Bronchial epithelial cell (primary cell): ENCODE results near the gene GPR15. TPM values are rescaled to one million over a fixed set of nuclear protein-coding genes. Genes with fewer than 3 reads are reported as not detected.

Source experiments
- DNase-seq: peaks from one replicate; pipeline ENCODE4 v3.0.0-alpha.2; 2010; ENCODE audit warnings: low read depth
- FAIRE-seq: peaks from 2 replicates; lab custom pipeline; 2011; peaks lifted over from hg19 to GRCh38; lab: Jason Lieb, UNC
- H3K27me3 ChIP-seq: 2 replicates; pipeline ENCODE4 v1.5.1; 2011; ENCODE audit warnings: low read length; ENCODE audit not compliant: control insufficient read depth, insufficient read depth
- H3K36me3 ChIP-seq: 2 replicates; pipeline ENCODE4 v1.5.1; 2011; ENCODE audit warnings: low read length; ENCODE audit not compliant: control insufficient read depth, insufficient read depth
- H3K4me3 ChIP-seq: 2 replicates; pipeline ENCODE4 v1.5.1; 2011; ENCODE audit warnings: mild to moderate bottlenecking, low read depth, low read length, control low read depth
- total RNA-seq: library from RNA; depleted of rRNA; stranded (reverse); fragments of >200 nt; gene quantifications from 2 replicates; pipeline ENCODE4 v1.2.1, GENCODE V29; 2014
- TF ChIP-seq, protein P1 (sequence below): IDR thresholded peaks from 2 replicates; pipeline ENCODE4 v1.5.1; 2011; ENCODE audit warnings: mild to moderate bottlenecking, moderate library complexity, low read length, control low read depth, inconsistent platforms; ENCODE audit not compliant: insufficient read depth, severe bottlenecking

The GPR15 gene
- total RNA-seq, 1 donor from 2014 or later, result not detected

DNA sequence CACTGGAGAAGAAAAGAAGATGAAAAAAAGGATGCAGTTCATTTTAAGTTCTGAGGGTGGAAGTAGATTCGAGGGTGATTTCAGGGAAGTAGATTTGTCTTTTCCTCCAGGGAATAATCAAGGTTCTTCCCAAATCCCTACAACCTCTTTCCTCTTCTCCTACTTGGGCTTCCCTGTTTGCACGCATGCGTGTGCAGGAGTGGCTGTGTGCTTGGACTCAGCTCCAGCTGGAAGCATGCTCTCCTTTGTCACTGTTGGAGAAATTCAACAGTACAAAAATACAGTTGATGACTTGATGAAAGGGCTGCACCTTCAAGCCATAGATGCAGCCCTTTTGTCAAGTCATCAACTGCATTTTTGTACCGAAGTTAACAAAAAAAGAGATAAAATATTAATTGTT, 30.5 kb upstream of the GPR15 start:
- H3K36me3 ChIP-seq, result no peaks in the 10 kb centered on the region
- H3K27me3 ChIP-seq, result no peaks in the 10 kb centered on the region
- TF ChIP-seq, protein P1, sequence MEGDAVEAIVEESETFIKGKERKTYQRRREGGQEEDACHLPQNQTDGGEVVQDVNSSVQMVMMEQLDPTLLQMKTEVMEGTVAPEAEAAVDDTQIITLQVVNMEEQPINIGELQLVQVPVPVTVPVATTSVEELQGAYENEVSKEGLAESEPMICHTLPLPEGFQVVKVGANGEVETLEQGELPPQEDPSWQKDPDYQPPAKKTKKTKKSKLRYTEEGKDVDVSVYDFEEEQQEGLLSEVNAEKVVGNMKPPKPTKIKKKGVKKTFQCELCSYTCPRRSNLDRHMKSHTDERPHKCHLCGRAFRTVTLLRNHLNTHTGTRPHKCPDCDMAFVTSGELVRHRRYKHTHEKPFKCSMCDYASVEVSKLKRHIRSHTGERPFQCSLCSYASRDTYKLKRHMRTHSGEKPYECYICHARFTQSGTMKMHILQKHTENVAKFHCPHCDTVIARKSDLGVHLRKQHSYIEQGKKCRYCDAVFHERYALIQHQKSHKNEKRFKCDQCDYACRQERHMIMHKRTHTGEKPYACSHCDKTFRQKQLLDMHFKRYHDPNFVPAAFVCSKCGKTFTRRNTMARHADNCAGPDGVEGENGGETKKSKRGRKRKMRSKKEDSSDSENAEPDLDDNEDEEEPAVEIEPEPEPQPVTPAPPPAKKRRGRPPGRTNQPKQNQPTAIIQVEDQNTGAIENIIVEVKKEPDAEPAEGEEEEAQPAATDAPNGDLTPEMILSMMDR, result no peak
- DNase-seq (no peak), FAIRE-seq (no peak)
- H3K4me3 ChIP-seq, result no peak overlapping the region

DNA sequence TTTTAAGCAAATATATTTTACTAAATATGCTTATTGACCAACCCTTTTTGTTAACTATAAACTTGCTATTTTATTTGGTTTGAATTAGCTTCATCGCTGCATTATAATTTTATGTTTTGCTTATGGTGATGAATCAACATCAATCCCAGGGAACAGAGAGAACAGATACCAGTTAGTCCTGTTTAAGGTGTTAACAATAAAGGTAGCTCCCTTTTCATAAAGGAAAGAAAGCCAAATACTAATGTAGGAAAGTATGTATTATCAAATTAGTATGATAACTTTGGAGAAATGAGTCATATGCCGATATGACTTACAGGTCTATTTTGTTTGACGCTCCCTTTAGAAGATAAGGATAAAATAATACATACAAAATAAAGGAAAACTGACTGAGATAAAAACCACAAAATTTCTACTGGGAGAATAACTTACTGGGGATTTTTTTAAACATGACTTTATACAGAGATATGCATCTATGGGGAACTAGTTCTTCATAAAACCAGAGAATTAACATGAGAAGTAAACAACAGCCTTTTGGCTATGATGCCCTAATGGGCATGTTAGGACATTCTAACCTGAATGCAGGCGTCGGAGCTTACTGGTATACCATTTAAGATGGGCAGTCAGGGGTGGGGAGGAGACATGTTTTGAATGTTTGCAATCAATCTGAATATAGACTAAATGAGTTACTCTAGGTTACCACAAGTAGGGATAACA, 29.8 kb upstream of the GPR15 start:
- DNase-seq (peak; percentile 43), FAIRE-seq (no peak)
- H3K27me3 ChIP-seq, result no peaks in the 10 kb centered on the region
- TF ChIP-seq, protein P1, result no peak
- H3K4me3 ChIP-seq, result no peak overlapping the region
- H3K36me3 ChIP-seq, result no peaks in the 10 kb centered on the region

DNA sequence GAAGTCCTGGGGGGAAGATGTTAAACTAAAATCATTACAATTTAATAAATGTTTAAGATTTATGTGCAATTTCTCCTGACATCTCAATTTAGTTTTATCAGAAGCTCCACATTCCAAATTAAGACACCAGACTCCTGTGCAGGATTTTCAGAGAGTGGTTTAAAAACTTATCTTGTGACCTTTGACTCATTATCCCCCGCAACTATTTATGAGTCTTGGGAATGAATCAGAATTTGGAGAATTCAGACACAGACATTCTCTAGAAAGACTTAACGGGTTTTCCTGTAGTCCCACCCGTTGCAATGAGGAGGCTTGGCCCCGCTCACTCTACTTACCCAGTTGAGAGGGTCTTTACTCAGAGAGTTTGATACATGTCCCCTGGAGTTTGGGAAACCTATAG, 27.2 kb upstream of the GPR15 start:
- FAIRE-seq, result no peak
- DNase-seq, result no peak
- Histone ChIP-seq H3K27me3 (no peaks in the 10 kb centered on the region), H3K4me3 (no peak overlapping the region), H3K36me3 (no peaks in the 10 kb centered on the region)
- TF ChIP-seq, protein P1, result no peak

DNA sequence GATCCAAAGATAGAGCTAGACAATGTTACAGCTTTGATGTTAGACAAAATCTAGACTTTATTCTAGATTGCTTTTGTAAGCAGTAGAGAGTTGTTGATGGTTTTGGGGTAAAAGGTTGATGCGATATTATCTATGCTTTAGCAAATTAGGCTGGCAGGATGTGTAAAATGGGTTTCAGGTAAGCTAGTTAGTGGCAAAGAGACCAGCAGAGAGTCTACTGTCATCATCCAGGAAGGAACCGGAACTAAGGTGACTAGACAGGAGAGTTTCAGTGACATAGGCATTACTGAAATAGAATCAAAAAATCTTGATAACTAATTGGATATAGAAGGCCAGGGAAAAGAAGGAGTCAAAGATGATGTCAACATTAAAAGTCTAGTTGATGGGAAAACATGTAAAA, 23.2 kb upstream of the GPR15 start:
- H3K36me3 ChIP-seq, result no peaks in the 10 kb centered on the region
- no peak for FAIRE-seq
- H3K27me3 ChIP-seq, result no peaks in the 10 kb centered on the region
- no peak for DNase-seq
- H3K4me3 ChIP-seq, result no peak overlapping the region
- TF ChIP-seq, protein P1, result no peak

DNA sequence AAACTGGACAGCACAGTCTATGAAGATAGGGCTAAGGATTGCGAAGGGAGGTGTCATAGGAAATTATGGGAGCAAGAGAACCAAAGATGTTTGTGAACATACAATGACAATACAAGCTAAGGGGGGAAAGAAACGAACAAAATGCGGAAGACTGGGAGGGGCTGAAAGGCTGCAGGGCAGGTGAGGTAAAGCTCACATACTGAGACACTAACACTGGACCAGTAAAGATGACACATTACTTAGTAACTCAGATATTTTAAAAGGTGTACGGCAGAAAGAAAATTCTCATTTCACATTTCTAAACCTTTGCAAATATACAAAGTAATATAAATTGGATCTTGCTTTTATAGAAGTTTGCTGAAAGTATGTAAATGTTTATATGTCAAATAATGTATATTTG, 19.2 kb upstream of the GPR15 start:
- TF ChIP-seq, protein P1, result no peak
- H3K4me3 ChIP-seq, result no peak overlapping the region
- DNase-seq (peak; percentile 73), FAIRE-seq (no peak)
- H3K36me3 ChIP-seq, result peaks cover 5% of the 10 kb centered on the region
- no peaks in the 10 kb centered on the region for H3K27me3 ChIP-seq

DNA sequence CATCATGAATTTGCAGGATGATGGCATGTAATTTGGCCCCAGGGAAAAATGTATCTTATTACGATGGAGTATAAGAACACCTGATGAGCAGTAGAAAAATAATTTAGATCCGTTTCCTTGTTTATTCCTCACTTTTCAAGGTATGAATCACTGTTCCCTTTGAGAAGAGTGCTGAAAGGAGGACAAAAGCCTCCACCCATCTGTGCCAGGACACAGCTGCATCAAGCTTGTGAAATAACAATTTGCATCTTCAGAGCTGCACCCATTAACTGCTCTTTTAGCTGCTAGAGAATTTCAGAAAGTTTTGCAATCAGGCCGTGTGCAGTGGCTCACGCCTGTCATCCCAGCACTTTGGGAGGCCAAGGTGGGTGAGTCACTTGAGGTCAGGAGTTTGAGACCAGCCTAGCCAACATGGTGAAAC, 18.7 kb upstream of the GPR15 start:
- Histone ChIP-seq H3K36me3 (peaks cover 5% of the 10 kb centered on the region), H3K27me3 (no peaks in the 10 kb centered on the region), H3K4me3 (no peak overlapping the region)
- FAIRE-seq (peak; percentile 99), DNase-seq (peak; percentile 99)
- TF ChIP-seq, protein P1, result no peak
